ENCODE measurements around the gene YY2. TPM values are rescaled to one million over a fixed set of nuclear protein-coding genes. Genes with fewer than 3 reads are reported as not detected.

The YY2 gene
- polyA plus RNA-seq, 2 of the 4 experiments (the other 2 are of a cell fraction), result 1.8 to 3.2 TPM

DNA sequence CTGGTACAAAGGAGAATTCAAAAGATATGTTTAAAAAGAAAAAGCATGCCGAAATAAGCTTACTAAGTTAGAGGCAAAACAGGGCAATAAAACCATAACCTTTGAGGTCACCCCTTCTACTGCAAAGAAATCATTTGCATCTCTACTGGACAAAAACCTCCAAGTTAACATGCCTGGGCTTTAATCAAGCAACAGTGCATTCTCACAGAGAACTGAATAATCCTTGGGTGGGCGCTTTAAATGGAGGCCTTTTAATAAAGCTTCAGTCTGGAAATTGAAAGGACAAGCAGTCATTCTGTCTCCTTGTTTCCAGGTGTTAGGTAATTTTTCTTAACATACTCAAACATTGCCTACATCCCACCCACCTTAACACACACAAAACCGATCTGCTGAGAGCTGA lies 50.2 kb downstream of the YY2 start:
- ATAC-seq (no peak), DNase-seq (ENCODE audit: low read depth in 1 of 2, low spot score in 1 of 2) (no peak), FAIRE-seq (peak; percentile 63)
- Histone ChIP-seq H3K4me3 (no peak overlapping the region), H3K4me1 (no peaks in the 10 kb centered on the region), H3K4me2 (no peak overlapping the region), H3K9me3 (no peaks in the 10 kb centered on the region), H3K27ac (no peak overlapping the region)
- POLR2A ChIA-PET, result no interaction called here
- WGBS (ENCODE audit: missing lambda C conversion rate), result 84% methylated on average over 3 of the region's 3 CpGs
- CTCF ChIA-PET, result no interaction called here
- no peak for TF ChIP-seq POLR2A (IDR thresholded peaks at IDR 0.05; ENCODE audit: low read length)
- no peak for TF ChIP-seq CBX2 (IDR thresholded peaks at IDR 0.05; ENCODE audit: borderline replicate concordance, low read depth)
- no peak for TF ChIP-seq TFCP2L1 (CRISPR knock-in tag; IDR thresholded peaks at IDR 0.05)
- no peak for TF ChIP-seq HDAC2 (IDR thresholded peaks at IDR 0.05)
- TF ChIP-seq, protein P1, sequence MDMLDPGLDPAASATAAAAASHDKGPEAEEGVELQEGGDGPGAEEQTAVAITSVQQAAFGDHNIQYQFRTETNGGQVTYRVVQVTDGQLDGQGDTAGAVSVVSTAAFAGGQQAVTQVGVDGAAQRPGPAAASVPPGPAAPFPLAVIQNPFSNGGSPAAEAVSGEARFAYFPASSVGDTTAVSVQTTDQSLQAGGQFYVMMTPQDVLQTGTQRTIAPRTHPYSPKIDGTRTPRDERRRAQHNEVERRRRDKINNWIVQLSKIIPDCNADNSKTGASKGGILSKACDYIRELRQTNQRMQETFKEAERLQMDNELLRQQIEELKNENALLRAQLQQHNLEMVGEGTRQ (IDR thresholded peaks at IDR 0.05), result no peak
- TF ChIP-seq SMC3 (IDR thresholded peaks at IDR 0.05), result no peak
- TF ChIP-seq POLR2AphosphoS2 (conservative IDR thresholded peaks at IDR 0.05; ENCODE audit: low read length), result no peak
- no peak for TF ChIP-seq HEYL (CRISPR knock-in tag; IDR thresholded peaks at IDR 0.05)
- TF ChIP-seq, protein P2, sequence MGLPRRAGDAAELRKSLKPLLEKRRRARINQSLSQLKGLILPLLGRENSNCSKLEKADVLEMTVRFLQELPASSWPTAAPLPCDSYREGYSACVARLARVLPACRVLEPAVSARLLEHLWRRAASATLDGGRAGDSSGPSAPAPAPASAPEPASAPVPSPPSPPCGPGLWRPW (IDR thresholded peaks at IDR 0.05), result no peak
- TF ChIP-seq NPAS2 (CRISPR knock-in tag; IDR thresholded peaks at IDR 0.05; ENCODE audit: borderline replicate concordance), result no peak
- no peak for TF ChIP-seq CEBPB (IDR thresholded peaks at IDR 0.05)
- TF ChIP-seq ZC3H11A (IDR thresholded peaks at IDR 0.05), result no peak
- TF ChIP-seq FOSL2 (IDR thresholded peaks at IDR 0.05), result no peak
- TF ChIP-seq FOSL2 (CRISPR knock-in tag; IDR thresholded peaks at IDR 0.05), result no peak

DNA sequence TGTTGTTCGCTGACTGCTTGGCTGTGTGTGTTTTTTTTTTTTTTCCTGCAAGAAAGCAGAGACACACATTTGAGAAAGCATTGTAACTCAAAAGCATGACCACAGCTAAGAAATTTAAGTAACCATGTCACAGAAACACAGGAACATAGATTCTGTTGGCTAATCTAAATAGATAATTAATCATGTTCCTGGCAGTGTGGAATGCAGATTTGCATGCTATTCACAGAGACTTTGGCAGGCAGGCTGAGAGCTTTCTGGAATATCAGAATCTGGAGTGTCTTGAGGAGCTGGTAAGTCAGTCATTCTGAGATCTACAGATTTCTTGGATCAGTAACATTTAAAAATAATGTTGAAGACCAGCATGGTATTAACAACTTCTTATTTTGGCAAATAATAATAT lies 51.5 kb downstream of the YY2 start:
- no peak overlapping the region for H3K4me2 ChIP-seq
- ATAC-seq (no peak), FAIRE-seq (no peak), DNase-seq (ENCODE audit: low read depth in 1 of 2, low spot score in 1 of 2) (no peak)
- POLR2A ChIA-PET, result no interaction called here
- H3K27ac ChIP-seq, result no peak overlapping the region
- WGBS (ENCODE audit: missing lambda C conversion rate), result 94% methylated on average over 1 of the region's 1 CpG
- CTCF ChIA-PET, result interaction anchor here (0.7 kb wide), 1 partner anchor 65 kb away, joined by 4 read pairs; no protein-coding TSS in a partner anchor
- no peaks in the 10 kb centered on the region for H3K9me3 ChIP-seq
- H3K4me1 ChIP-seq, result no peaks in the 10 kb centered on the region
- H3K4me3 ChIP-seq, result no peak overlapping the region
- TF ChIP-seq HEYL (CRISPR knock-in tag; IDR thresholded peaks at IDR 0.05) (no peak), ZSCAN20 (CRISPR knock-in tag; IDR thresholded peaks at IDR 0.05) (no peak), ZFP36 (IDR thresholded peaks at IDR 0.05; ENCODE audit: borderline replicate concordance, partially characterized antibody) (no peak), MYC (IDR thresholded peaks at IDR 0.05; ENCODE audit: borderline replicate concordance, low read length) (no peak), HDAC2 (IDR thresholded peaks at IDR 0.05) (no peak), RARB (CRISPR knock-in tag; IDR thresholded peaks at IDR 0.05) (no peak), MAZ (IDR thresholded peaks at IDR 0.05; ENCODE audit: borderline replicate concordance, low read depth, low read length) (no peak), CEBPB (IDR thresholded peaks at IDR 0.05) (no peak), ESRRA (IDR thresholded peaks at IDR 0.05; ENCODE audit: borderline replicate concordance, low read length) (no peak), HOXB13 (CRISPR knock-in tag; IDR thresholded peaks at IDR 0.05; ENCODE audit: low read depth) (no peak), EHF (CRISPR knock-in tag; IDR thresholded peaks at IDR 0.05) (no peak), SREBF2 (IDR thresholded peaks at IDR 0.05) (no peak), CHD4 (IDR thresholded peaks at IDR 0.05; ENCODE audit: borderline replicate concordance) (no peak)
- TF ChIP-seq, protein P3, sequence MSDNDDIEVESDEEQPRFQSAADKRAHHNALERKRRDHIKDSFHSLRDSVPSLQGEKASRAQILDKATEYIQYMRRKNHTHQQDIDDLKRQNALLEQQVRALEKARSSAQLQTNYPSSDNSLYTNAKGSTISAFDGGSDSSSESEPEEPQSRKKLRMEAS (IDR thresholded peaks at IDR 0.05), result no peak
- TF ChIP-seq, protein P4, sequence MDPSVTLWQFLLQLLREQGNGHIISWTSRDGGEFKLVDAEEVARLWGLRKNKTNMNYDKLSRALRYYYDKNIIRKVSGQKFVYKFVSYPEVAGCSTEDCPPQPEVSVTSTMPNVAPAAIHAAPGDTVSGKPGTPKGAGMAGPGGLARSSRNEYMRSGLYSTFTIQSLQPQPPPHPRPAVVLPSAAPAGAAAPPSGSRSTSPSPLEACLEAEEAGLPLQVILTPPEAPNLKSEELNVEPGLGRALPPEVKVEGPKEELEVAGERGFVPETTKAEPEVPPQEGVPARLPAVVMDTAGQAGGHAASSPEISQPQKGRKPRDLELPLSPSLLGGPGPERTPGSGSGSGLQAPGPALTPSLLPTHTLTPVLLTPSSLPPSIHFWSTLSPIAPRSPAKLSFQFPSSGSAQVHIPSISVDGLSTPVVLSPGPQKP (IDR thresholded peaks at IDR 0.05; ENCODE audit: low read depth, low read length), result no peak
- TF ChIP-seq, protein P5, sequence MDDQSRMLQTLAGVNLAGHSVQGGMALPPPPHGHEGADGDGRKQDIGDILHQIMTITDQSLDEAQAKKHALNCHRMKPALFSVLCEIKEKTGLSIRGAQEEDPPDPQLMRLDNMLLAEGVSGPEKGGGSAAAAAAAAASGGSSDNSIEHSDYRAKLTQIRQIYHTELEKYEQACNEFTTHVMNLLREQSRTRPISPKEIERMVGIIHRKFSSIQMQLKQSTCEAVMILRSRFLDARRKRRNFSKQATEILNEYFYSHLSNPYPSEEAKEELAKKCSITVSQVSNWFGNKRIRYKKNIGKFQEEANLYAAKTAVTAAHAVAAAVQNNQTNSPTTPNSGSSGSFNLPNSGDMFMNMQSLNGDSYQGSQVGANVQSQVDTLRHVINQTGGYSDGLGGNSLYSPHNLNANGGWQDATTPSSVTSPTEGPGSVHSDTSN (IDR thresholded peaks at IDR 0.05), result no peak
- TF ChIP-seq, protein P6, sequence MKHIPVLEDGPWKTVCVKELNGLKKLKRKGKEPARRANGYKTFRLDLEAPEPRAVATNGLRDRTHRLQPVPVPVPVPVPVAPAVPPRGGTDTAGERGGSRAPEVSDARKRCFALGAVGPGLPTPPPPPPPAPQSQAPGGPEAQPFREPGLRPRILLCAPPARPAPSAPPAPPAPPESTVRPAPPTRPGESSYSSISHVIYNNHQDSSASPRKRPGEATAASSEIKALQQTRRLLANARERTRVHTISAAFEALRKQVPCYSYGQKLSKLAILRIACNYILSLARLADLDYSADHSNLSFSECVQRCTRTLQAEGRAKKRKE (CRISPR knock-in tag; IDR thresholded peaks at IDR 0.05; ENCODE audit: low read depth), result no peak
- TF ChIP-seq, protein P7, sequence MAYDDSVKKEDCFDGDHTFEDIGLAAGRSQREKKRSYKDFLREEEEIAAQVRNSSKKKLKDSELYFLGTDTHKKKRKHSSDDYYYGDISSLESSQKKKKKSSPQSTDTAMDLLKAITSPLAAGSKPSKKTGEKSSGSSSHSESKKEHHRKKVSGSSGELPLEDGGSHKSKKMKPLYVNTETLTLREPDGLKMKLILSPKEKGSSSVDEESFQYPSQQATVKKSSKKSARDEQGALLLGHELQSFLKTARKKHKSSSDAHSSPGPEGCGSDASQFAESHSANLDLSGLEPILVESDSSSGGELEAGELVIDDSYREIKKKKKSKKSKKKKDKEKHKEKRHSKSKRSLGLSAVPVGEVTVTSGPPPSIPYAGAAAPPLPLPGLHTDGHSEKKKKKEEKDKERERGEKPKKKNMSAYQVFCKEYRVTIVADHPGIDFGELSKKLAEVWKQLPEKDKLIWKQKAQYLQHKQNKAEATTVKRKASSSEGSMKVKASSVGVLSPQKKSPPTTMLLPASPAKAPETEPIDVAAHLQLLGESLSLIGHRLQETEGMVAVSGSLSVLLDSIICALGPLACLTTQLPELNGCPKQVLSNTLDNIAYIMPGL (CRISPR knock-in tag; IDR thresholded peaks at IDR 0.05; ENCODE audit: borderline replicate concordance), result no peak
- TF ChIP-seq, protein P8, sequence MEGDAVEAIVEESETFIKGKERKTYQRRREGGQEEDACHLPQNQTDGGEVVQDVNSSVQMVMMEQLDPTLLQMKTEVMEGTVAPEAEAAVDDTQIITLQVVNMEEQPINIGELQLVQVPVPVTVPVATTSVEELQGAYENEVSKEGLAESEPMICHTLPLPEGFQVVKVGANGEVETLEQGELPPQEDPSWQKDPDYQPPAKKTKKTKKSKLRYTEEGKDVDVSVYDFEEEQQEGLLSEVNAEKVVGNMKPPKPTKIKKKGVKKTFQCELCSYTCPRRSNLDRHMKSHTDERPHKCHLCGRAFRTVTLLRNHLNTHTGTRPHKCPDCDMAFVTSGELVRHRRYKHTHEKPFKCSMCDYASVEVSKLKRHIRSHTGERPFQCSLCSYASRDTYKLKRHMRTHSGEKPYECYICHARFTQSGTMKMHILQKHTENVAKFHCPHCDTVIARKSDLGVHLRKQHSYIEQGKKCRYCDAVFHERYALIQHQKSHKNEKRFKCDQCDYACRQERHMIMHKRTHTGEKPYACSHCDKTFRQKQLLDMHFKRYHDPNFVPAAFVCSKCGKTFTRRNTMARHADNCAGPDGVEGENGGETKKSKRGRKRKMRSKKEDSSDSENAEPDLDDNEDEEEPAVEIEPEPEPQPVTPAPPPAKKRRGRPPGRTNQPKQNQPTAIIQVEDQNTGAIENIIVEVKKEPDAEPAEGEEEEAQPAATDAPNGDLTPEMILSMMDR (IDR thresholded peaks at IDR 0.05), result no peak
